K562 (cell line): ENCODE measurements around the gene UQCC2. TPM values are rescaled to one million over a fixed set of nuclear protein-coding genes. Genes with fewer than 3 reads are reported as not detected.
A peak's percentile ranks its signal among the peaks of the same experiment; 100 is the strongest.

Source experiments
- ATAC-seq: fragments of 200-7000 bp; cut with Tn5 transposase; 3 replicates; pipeline ENCODE4 v1.9.1; 2020; ENCODE audit warnings: moderate library complexity
- BruUV-seq: library from RNA; stranded (reverse); fragments of 400-500 nt; replicated peaks from 2 replicates; lab custom pipeline; 2021; lab: Mats Ljungman, UMichigan
- CTCF ChIA-PET: fragments of 300-600 bp; formaldehyde crosslinking; extraction: SDS; loops from one replicate; lab custom pipeline; 2021; ENCODE audit warnings: low intra/inter-chr PET ratio; lab: Yijun Ruan, JAX
- POLR2A ChIA-PET: fragments of 300-600, 350-650 bp; sonication (Branson Sonifier 250); formaldehyde crosslinking; extraction: SDS; loops from one replicate; lab custom pipeline; 2021; ENCODE audit warnings: antibody characterized with exemption, inconsistent platforms; lab: Yijun Ruan, JAX
- DNase-seq, 4 experiments: peaks; one replicate each; pipeline versions ENCODE4 v3.0.0 to v3.0.0-alpha.2; 2011 to 2018; ENCODE audit warnings: low spot score in 3 of 4, mixed read lengths in 3 of 4; ENCODE audit errors: extremely low read depth in 1 of 4
- FAIRE-seq: peaks from 2 replicates; lab custom pipeline; 2011; peaks lifted over from hg19 to GRCh38; lab: Jason Lieb, UNC
- H2AFZ ChIP-seq: 2 replicates; pipeline ENCODE4 v1.6.0; 2011; ENCODE audit warnings: low read depth, low read length, control low read depth, inconsistent platforms
- H3K27ac ChIP-seq: fragments of 200-600 bp; 3 replicates; pipeline ENCODE4 v1.8.0; 2011; ENCODE audit warnings: low read depth, mild to moderate bottlenecking, control low read depth, inconsistent platforms, low read length, moderate library complexity, mixed read lengths; ENCODE audit errors: extremely low read depth
- H3K27me3 ChIP-seq, 2 experiments: fragments of 300-600 bp in 1 of 2; 2 replicates in 1 of 2; 3 replicates in 1 of 2; pipeline versions ENCODE4 v1.6.0 to v1.8.0; 2011; ENCODE audit warnings: inconsistent platforms in 2 of 2, low read length in 2 of 2, mild to moderate bottlenecking in 1 of 2, mixed read lengths in 1 of 2, moderate library complexity in 1 of 2; ENCODE audit not compliant: control insufficient read depth in 2 of 2, insufficient read depth in 2 of 2
- H3K36me3 ChIP-seq: fragments of 300-600 bp; 3 replicates; pipeline ENCODE4 v1.8.0; 2011; ENCODE audit warnings: mild to moderate bottlenecking, low read length, inconsistent platforms; ENCODE audit not compliant: control insufficient read depth, insufficient read depth
- H3K4me1 ChIP-seq, 2 experiments: fragments of 200-600 bp in 1 of 2; replicated peaks in 1 of 2; 2 replicates in 1 of 2; 3 replicates in 1 of 2; pipeline versions ENCODE4 v1.5.1 to v1.8.0; 2011; ENCODE audit warnings: inconsistent platforms in 2 of 2, low read length in 2 of 2, mild to moderate bottlenecking in 1 of 2, mixed read lengths in 1 of 2, moderate library complexity in 1 of 2; ENCODE audit not compliant: control insufficient read depth in 2 of 2, insufficient read depth in 2 of 2
- H3K4me2 ChIP-seq: 2 replicates; pipeline ENCODE4 v1.6.1; 2011; ENCODE audit warnings: low read length, control low read depth, inconsistent platforms, mixed read lengths; ENCODE audit not compliant: insufficient read depth
- H3K4me3 ChIP-seq: fragments of 200-600 bp; sonication (generic), shearing (Covaris generic); 2 replicates; pipeline ENCODE4 v1.5.1; 2016; ENCODE audit warnings: control low read depth, inconsistent platforms
- H3K79me2 ChIP-seq: fragments of 200-600 bp; 3 replicates; pipeline ENCODE4 v1.8.0; 2011; ENCODE audit warnings: low read length, inconsistent platforms; ENCODE audit not compliant: control insufficient read depth, insufficient read depth
- H3K9ac ChIP-seq, 2 experiments: 2 replicates each; pipeline versions ENCODE4 v1.6.0 to v1.6.1; 2011; ENCODE audit warnings: low read depth in 2 of 2, low read length in 2 of 2, control low read depth in 1 of 2, inconsistent platforms in 1 of 2, mild to moderate bottlenecking in 1 of 2, mixed read lengths in 1 of 2; ENCODE audit not compliant: insufficient read depth in 1 of 2
- H3K9me1 ChIP-seq: one replicate; pipeline ENCODE4 v1.6.0; 2011; ENCODE audit warnings: inconsistent platforms, mild to moderate bottlenecking, low read length, moderate library complexity; ENCODE audit not compliant: control insufficient read depth, insufficient read depth
- H3K9me3 ChIP-seq: replicated peaks from 2 replicates; pipeline ENCODE4 v1.5.1; 2011; ENCODE audit warnings: low read depth, low read length, inconsistent platforms; ENCODE audit not compliant: control insufficient read depth, insufficient read depth
- H4K20me1 ChIP-seq: replicated peaks from 2 replicates; pipeline ENCODE4 v1.6.1; 2011; ENCODE audit warnings: low read length, inconsistent platforms, mixed read lengths; ENCODE audit not compliant: control insufficient read depth, insufficient read depth
- PTRF ChIP-seq: fragments of 450-650 bp; IDR thresholded peaks from 2 replicates; pipeline ENCODE4 v1.6.1; 2016; ENCODE audit warnings: mild to moderate bottlenecking, missing genetic modification characterization, missing compliant biosample characterization
- XRCC5 ChIP-seq: fragments of 200-400 bp; formaldehyde crosslinking; IDR thresholded peaks from 2 replicates; pipeline ENCODE4 v1.6.1; 2017; ENCODE audit warnings: low read depth, mild to moderate bottlenecking, low read length
- ZBTB8A ChIP-seq: fragments of 450-650 bp; IDR thresholded peaks from 2 replicates; pipeline ENCODE4 v1.6.1; 2018; ENCODE audit warnings: mild to moderate bottlenecking, moderate library complexity; ENCODE audit not compliant: partially characterized antibody
- ZHX1 ChIP-seq: fragments of 150-350 bp; conservative IDR thresholded peaks from 2 replicates; pipeline ENCODE4 v1.6.1; 2014; ENCODE audit warnings: low read length
- ZKSCAN1 ChIP-seq: fragments of 150-350 bp; IDR thresholded peaks from 2 replicates; pipeline ENCODE4 v1.6.1; 2016; ENCODE audit warnings: low read depth, low read length
- ZNF133 ChIP-seq: fragments of 250-450 bp; sonication (Bioruptor Pico); IDR thresholded peaks from 2 replicates; pipeline ENCODE4 v1.4.0; 2020; ENCODE audit warnings: mild to moderate bottlenecking
- ZNF253 ChIP-seq: fragments of 250-450 bp; sonication (Bioruptor Pico); conservative IDR thresholded peaks from 2 replicates; pipeline ENCODE4 v1.6.1; 2021; ENCODE audit warnings: mild to moderate bottlenecking
- WGBS: fragments of 100-300 bp; shearing (Covaris generic); methylation state at CpG from one replicate; pipeline ENCODE4 v1.1.6; 2016; ENCODE audit warnings: low coverage, mixed read lengths; ENCODE audit not compliant: insufficient coverage; ENCODE audit errors: missing lambda C conversion rate; 5-methylcytosine and 5-hydroxymethylcytosine counted together
- in situ Hi-C: fragments of 300-500 bp; cut with MboI; formaldehyde crosslinking; loops from 4 replicates; pipeline ENCODE4 v1.15.0; 2018; ENCODE audit warnings: inconsistent platforms, mixed read lengths
- intact Hi-C: fragments of 100-400 bp; cut with micrococcal nuclease; formaldehyde crosslinking; loops from 2 replicates; pipeline ENCODE4 v1.14.2; 2022
- polyA plus RNA-seq, 8 experiments: library from polyadenylated mRNA; depleted of rRNA in 4 of 8; stranded (reverse) in 5 of 8; unstranded in 3 of 8; fragments of >200 nt; fragmentation: Nextera tagmentation in 2 of 8; fragmentation: Illumina TruSeq in 1 of 8; extraction: Ambion mirVana in 2 of 8; extraction: Trizol in 1 of 8; gene quantifications; 2 replicates each; pipeline versions ENCODE4 v1.2.1 to v1.2.3, GENCODE V29; 2011 to 2014; ENCODE audit warnings: inconsistent platforms in 1 of 8, missing spikeins in 1 of 8
- total RNA-seq, 7 experiments: library from RNA; depleted of rRNA in 6 of 7; stranded (reverse); fragments of >200 nt in 6 of 7; fragmentation: Illumina TruSeq in 2 of 7; extraction: Trizol in 2 of 7; gene quantifications; 2 replicates each; pipeline versions ENCODE4 v1.2.1 to v1.2.3, GENCODE V29; 2011 to 2021; ENCODE audit warnings: low replicate concordance in 1 of 7

The UQCC2 gene
- total and polyA plus RNA-seq, 9 of the 15 experiments (the other 6 are each of a cell fraction or from before 2014, with no cell fraction given) = 58.5 to 927 (median 158) TPM

- TF ChIP-seq ZKSCAN1 (peak; percentile 90), ZNF133 (CRISPR knock-in tag) (no peak)
- Histone ChIP-seq H3K4me3 (no peak overlapping the region), H2AFZ (no peak overlapping the region), H4K20me1 (no peaks in the 10 kb centered on the region), H3K9me3 (no peaks in the 10 kb centered on the region), H3K27ac (no peak overlapping the region), H3K27me3 (no peaks in the 10 kb centered on the region), H3K4me1 (peaks cover 0 to 3% of the 10 kb centered on the region in 2 experiments; a peak in 1 of 5 replicates), H3K9ac (no peak overlapping the region; a peak in 1 of 4 replicates), H3K79me2 (no peaks in the 10 kb centered on the region), H3K36me3 (peaks cover 90% of the 10 kb centered on the region; the same call in 2 of the 3 replicates), H3K9me1 (no peaks in the 10 kb centered on the region), H3K4me2 (no peak overlapping the region)
- FAIRE-seq = no peak
- POLR2A ChIA-PET = interaction anchor here (0.6 kb wide), 1 partner anchor 438 kb away, joined by 4 read pairs; no protein-coding TSS in a partner anchor
- intact Hi-C loops = no loop called here
- no peak for ATAC-seq
- no TSS peak for BruUV-seq
- in situ Hi-C loops = no loop called here
- CTCF ChIA-PET = no interaction called here
- 93% methylated on average over 12 of the region's 12 CpGs for WGBS
- DNase-seq = no peak
Measured at GRCh38 chr6:33678932-33679490, 32.5 kb downstream of the UQCC2 start.

GRCh38 chr6:33678233-33678931, 33.1 kb downstream of the UQCC2 start:
- no peak overlapping the region for H3K4me2 ChIP-seq
- DNase-seq (no peak), ATAC-seq (no peak), FAIRE-seq (no peak)
- peaks cover 0 to 3% of the 10 kb centered on the region in 2 experiments; a peak in 1 of 5 replicates for H3K4me1 ChIP-seq
- H3K4me3 ChIP-seq = no peak overlapping the region
- no TSS peak for BruUV-seq
- no peak overlapping the region for H3K9ac ChIP-seq
- TF ChIP-seq PTRF (tag) (no peak), ZHX1 (no peak), ZNF253 (CRISPR knock-in tag) (no peak), XRCC5 (no peak), ZBTB8A (no peak)
- intact Hi-C loops = no loop called here
- peaks cover 90% of the 10 kb centered on the region; the same call in 2 of the 3 replicates for H3K36me3 ChIP-seq
- H3K79me2 ChIP-seq = no peaks in the 10 kb centered on the region
- POLR2A ChIA-PET = interaction anchor here (0.6 to 0.7 kb wide), 2 partner anchors 17 to 70 kb away, joined by 3 to 4 read pairs; no protein-coding TSS in a partner anchor
- H3K27ac ChIP-seq = no peak overlapping the region
- CTCF ChIA-PET = interaction anchor here (0.6 kb wide), 1 partner anchor 28 kb away, joined by 3 read pairs; no protein-coding TSS in a partner anchor
- no peaks in the 10 kb centered on the region for H4K20me1 ChIP-seq
- no peaks in the 10 kb centered on the region for H3K27me3 ChIP-seq
- WGBS = 88% methylated on average over 23 of the region's 24 CpGs
- no peak overlapping the region for H2AFZ ChIP-seq
- in situ Hi-C loops = no loop called here
- H3K9me1 ChIP-seq = no peaks in the 10 kb centered on the region
- no peaks in the 10 kb centered on the region for H3K9me3 ChIP-seq
